HG03354 (cell line): ENCODE measurements around the gene RPEL1.
"Not testable (repeated sequence)": the region's sequence is repeated elsewhere in the genome, so short reads cannot be mapped to it uniquely, and the experiment has no call there.

ENCODE experiments used
- ATAC-seq: cut with Tn5 transposase; IDR thresholded peaks from one replicate; pipeline ENCODE4 v1.9.1; 2021; ENCODE audit warnings: mild to moderate bottlenecking; ENCODE audit not compliant: unreplicated experiment, poor library complexity, severe bottlenecking

RPEL1 gene

GRCh38 chr10:103245587-103245986 lies at the start of gene RPEL1:
TSS of gene RPEL1 (plus strand) at chr10:103245887. CDS start at chr10:103245997, 110 bp downstream.
- ATAC-seq = not testable (repeated sequence)

GRCh38 chr10:103196516-103196915 lies 49.2 kb upstream of the RPEL1 start:
- ATAC-seq = no peak

- ATAC-seq = no peak
Measured at GRCh38 chr10:103197174-103197573, 48.5 kb upstream of the RPEL1 start.

- ATAC-seq = no peak
Measured at GRCh38 chr10:103197903-103198302, 47.8 kb upstream of the RPEL1 start.

GRCh38 chr10:103198648-103199047 lies 47.0 kb upstream of the RPEL1 start:
- ATAC-seq = no peak

- ATAC-seq = no peak
Measured at GRCh38 chr10:103199488-103199887, 46.2 kb upstream of the RPEL1 start.

GRCh38 chr10:103202319-103202718 lies 43.4 kb upstream of the RPEL1 start:
- no peak for ATAC-seq

- no peak for ATAC-seq
Measured at GRCh38 chr10:103203466-103203865, 42.2 kb upstream of the RPEL1 start.

GRCh38 chr10:103204353-103205255 lies 41.1 kb upstream of the RPEL1 start:
- no peak for ATAC-seq

GRCh38 chr10:103205401-103205800 lies 40.3 kb upstream of the RPEL1 start:
- ATAC-seq = not testable (repeated sequence)

GRCh38 chr10:103206715-103207114 lies 39.0 kb upstream of the RPEL1 start:
- ATAC-seq = not testable (repeated sequence)

- no peak for ATAC-seq
Measured at GRCh38 chr10:103207141-103207540, 38.5 kb upstream of the RPEL1 start.

GRCh38 chr10:103207643-103208042 lies 38.0 kb upstream of the RPEL1 start:
- not testable (repeated sequence) for ATAC-seq

GRCh38 chr10:103210262-103210661 lies 35.4 kb upstream of the RPEL1 start:
- not testable (repeated sequence) for ATAC-seq

- ATAC-seq = no peak
Measured at GRCh38 chr10:103215601-103216000, 30.1 kb upstream of the RPEL1 start.

- ATAC-seq = not testable (repeated sequence)
Measured at GRCh38 chr10:103216362-103216761, 29.3 kb upstream of the RPEL1 start.

- ATAC-seq = no peak
Measured at GRCh38 chr10:103224133-103224532, 21.6 kb upstream of the RPEL1 start.

GRCh38 chr10:103224721-103225120 lies 21.0 kb upstream of the RPEL1 start:
- ATAC-seq = not testable (repeated sequence)

- ATAC-seq = no peak
Measured at GRCh38 chr10:103225939-103226338, 19.7 kb upstream of the RPEL1 start.

- ATAC-seq = no peak
Measured at GRCh38 chr10:103227416-103227815, 18.3 kb upstream of the RPEL1 start.

- ATAC-seq = no peak
Measured at GRCh38 chr10:103231047-103231551, 14.6 kb upstream of the RPEL1 start.
